ENCODE results near the gene ZNF791. TPM values are rescaled to one million over a fixed set of nuclear protein-coding genes. Genes with fewer than 3 reads are reported as not detected.
"Not testable (repeated sequence)": the region's sequence is repeated elsewhere in the genome, so short reads cannot be mapped to it uniquely, and the experiment has no call there.

Gene ZNF791
- polyA plus RNA-seq, 3 donors: 5.2 to 8.2 (median 5.9) TPM

DNA sequence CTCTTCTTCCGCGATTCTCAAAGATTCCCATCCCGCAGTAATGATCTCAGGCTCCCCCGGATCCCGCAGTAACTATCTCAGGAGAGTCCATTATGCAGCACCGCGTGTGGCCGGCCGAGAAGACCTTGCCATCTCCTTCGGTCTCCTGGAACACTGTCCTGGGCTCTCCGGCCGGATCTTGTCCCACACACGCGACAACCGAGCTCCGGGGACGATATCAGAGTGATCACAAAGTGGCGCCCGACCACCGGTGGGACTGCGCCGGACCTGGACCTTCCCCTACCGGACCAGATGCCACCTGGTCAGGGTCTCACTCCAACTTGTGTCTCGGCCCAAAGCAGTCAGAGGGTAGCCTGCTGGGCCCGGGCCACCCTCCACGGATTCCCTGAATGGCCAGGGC, 31.8 kb downstream of the ZNF791 start:
- 96% methylated on average over 24 of the region's 26 CpGs for WGBS (ENCODE audit: insufficient coverage)
- H3K9me3 Mint-ChIP-seq: peaks cover 0 to 6% (median 3%) of the 10 kb centered on the region in 7 donors
- H3K4me3 Mint-ChIP-seq: no peak overlapping the region
- Histone ChIP-seq H3K27me3 (ENCODE audit: control insufficient read depth in 2 of 2, insufficient read depth in 2 of 2, low read length in 2 of 2) (no peaks in the 10 kb centered on the region), H3K36me3 (replicated peaks in 1 of 2; ENCODE audit: control insufficient read depth in 1 of 2, insufficient read depth in 2 of 2, low read length in 2 of 2) (peaks cover 24 to 40% of the 10 kb centered on the region in 2 donors), H3K4me3 (replicated peaks in 1 of 3; ENCODE audit: low read depth in 2 of 3, low read length in 3 of 3) (no peak overlapping the region), H3K4me2 (replicated peaks; ENCODE audit: extremely low read depth, low read length, poor library complexity, severe bottlenecking) (no peak overlapping the region), H3K4me1 (ENCODE audit: control insufficient read depth in 1 of 2, insufficient read depth in 2 of 2, low read length in 2 of 2) (peaks cover 10 to 25% of the 10 kb centered on the region in 2 donors), H3K9ac (ENCODE audit: insufficient read depth, low read length, poor library complexity, severe bottlenecking) (no peak overlapping the region), H3K9me3 (replicated peaks in 1 of 2; ENCODE audit: control insufficient read depth in 1 of 2, insufficient read depth in 1 of 2, low read length in 2 of 2) (no peaks in the 10 kb centered on the region), H3K79me2 (ENCODE audit: insufficient read depth, low read length) (no peaks in the 10 kb centered on the region), H3K27ac (ENCODE audit: low read depth in 1 of 2, low read length in 2 of 2) (no peak overlapping the region), H4K20me1 (ENCODE audit: insufficient read depth, low read length) (peaks cover 16% of the 10 kb centered on the region), H2AFZ (ENCODE audit: insufficient read depth, low read depth, low read length, poor library complexity, severe bottlenecking) (no peak overlapping the region)
- DNase-seq: no peak
- peaks cover 0 to 2% (median 0%) of the 10 kb centered on the region in 3 donors for H3K27me3 Mint-ChIP-seq (ENCODE audit: low read depth in 3 of 3)
- H3K36me3 Mint-ChIP-seq: peaks cover 26 to 50% of the 10 kb centered on the region in 2 donors
- intact Hi-C loops (cut with micrococcal nuclease): no loop called here
- TF ChIP-seq, protein P1, sequence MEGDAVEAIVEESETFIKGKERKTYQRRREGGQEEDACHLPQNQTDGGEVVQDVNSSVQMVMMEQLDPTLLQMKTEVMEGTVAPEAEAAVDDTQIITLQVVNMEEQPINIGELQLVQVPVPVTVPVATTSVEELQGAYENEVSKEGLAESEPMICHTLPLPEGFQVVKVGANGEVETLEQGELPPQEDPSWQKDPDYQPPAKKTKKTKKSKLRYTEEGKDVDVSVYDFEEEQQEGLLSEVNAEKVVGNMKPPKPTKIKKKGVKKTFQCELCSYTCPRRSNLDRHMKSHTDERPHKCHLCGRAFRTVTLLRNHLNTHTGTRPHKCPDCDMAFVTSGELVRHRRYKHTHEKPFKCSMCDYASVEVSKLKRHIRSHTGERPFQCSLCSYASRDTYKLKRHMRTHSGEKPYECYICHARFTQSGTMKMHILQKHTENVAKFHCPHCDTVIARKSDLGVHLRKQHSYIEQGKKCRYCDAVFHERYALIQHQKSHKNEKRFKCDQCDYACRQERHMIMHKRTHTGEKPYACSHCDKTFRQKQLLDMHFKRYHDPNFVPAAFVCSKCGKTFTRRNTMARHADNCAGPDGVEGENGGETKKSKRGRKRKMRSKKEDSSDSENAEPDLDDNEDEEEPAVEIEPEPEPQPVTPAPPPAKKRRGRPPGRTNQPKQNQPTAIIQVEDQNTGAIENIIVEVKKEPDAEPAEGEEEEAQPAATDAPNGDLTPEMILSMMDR (IDR thresholded peaks at IDR 0.05): no peak
- H3K27ac Mint-ChIP-seq: peak overlapping the region in 1 of 7 donors; percentile 14
- peaks cover 22% of the 10 kb centered on the region for H3K4me1 Mint-ChIP-seq

DNA sequence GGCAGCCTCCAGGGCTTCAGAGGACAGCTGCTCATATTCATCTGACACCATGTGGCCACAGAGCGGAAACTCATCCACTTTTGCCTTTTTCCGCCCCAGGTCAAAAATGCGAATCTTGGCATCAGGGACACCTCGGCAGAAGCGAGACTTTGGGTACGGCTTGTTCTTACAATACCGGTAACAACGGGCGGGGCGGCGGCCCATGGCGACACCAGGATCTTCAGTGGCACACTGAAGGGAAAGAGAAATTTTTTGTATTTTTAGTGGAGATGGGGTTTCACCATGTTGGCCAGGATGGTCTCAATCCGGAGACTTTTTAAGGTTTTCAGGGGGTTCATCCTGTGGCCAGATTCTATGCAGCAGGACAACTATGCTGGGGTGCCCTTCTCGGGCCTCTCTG, 33.0 kb downstream of the ZNF791 start:
- DNase-seq; H3K9me3 Mint-ChIP-seq; H3K4me3 Mint-ChIP-seq; H3K79me2 ChIP-seq (ENCODE audit: insufficient read depth, low read length); intact Hi-C loops (cut with micrococcal nuclease); H3K4me2 ChIP-seq (replicated peaks; ENCODE audit: extremely low read depth, low read length, poor library complexity, severe bottlenecking); H3K27me3 ChIP-seq (ENCODE audit: control insufficient read depth in 2 of 2, insufficient read depth in 2 of 2, low read length in 2 of 2); H3K27ac ChIP-seq (ENCODE audit: low read depth in 1 of 2, low read length in 2 of 2); H3K9ac ChIP-seq (ENCODE audit: insufficient read depth, low read length, poor library complexity, severe bottlenecking); H3K27me3 Mint-ChIP-seq (ENCODE audit: low read depth in 3 of 3); H3K9me3 ChIP-seq (replicated peaks in 1 of 2; ENCODE audit: control insufficient read depth in 1 of 2, insufficient read depth in 1 of 2, low read length in 2 of 2); H3K4me3 ChIP-seq (replicated peaks in 1 of 3; ENCODE audit: low read depth in 2 of 3, low read length in 3 of 3); H2AFZ ChIP-seq (ENCODE audit: insufficient read depth, low read depth, low read length, poor library complexity, severe bottlenecking): not testable (repeated sequence)
- over 99% methylated on average over 13 of the region's 14 CpGs for WGBS (ENCODE audit: insufficient coverage)
- H3K27ac Mint-ChIP-seq: peak overlapping the region in 3 of 7 donors; percentile 26 to 54 (median 52)
- peaks cover 32% of the 10 kb centered on the region for H3K4me1 Mint-ChIP-seq
- H3K36me3 Mint-ChIP-seq: peaks cover 26 to 52% of the 10 kb centered on the region in 2 donors
- Histone ChIP-seq H3K4me1 (ENCODE audit: control insufficient read depth in 1 of 2, insufficient read depth in 2 of 2, low read length in 2 of 2) (peaks cover 20 to 37% of the 10 kb centered on the region in 2 donors), H3K36me3 (replicated peaks in 1 of 2; ENCODE audit: control insufficient read depth in 1 of 2, insufficient read depth in 2 of 2, low read length in 2 of 2) (peaks cover 24 to 40% of the 10 kb centered on the region in 2 donors), H4K20me1 (ENCODE audit: insufficient read depth, low read length) (peaks cover 28% of the 10 kb centered on the region)
